Esophagus squamous epithelium (tissue), 5 donors: Measurements from ENCODE around the gene RHO. TPM values are rescaled to one million over a fixed set of nuclear protein-coding genes. Genes with fewer than 3 reads are reported as not detected.

Source experiments
- DNase-seq: peaks from one replicate; lab custom pipeline; 2025; lab: John Stamatoyannopoulos, UW
- H3K27ac ChIP-seq, 4 donors: fragments of 200-600 bp; sonication (generic); one replicate each; pipeline ENCODE4 v1.5.1; 2016 to 2019; ENCODE audit warnings: mild to moderate bottlenecking in 1 of 4
- H3K27me3 ChIP-seq, 4 donors: fragments of 200-600 bp; sonication (generic); 1 replicate in 3 of 4; 2 replicates in 1 of 4; pipeline versions ENCODE4 v1.5.1 to v1.6.0; 2017 to 2021; ENCODE audit warnings: antibody characterized with exemption in 1 of 4
- H3K36me3 ChIP-seq, 3 donors: fragments of 200-600 bp; sonication (generic); one replicate each; pipeline ENCODE4 v1.5.1; 2016 to 2019
- H3K4me1 ChIP-seq, 3 donors: fragments of 200-600 bp; sonication (generic); one replicate each; pipeline ENCODE4 v1.5.1; 2017 to 2019
- H3K4me3 ChIP-seq, 4 donors: fragments of 200-600 bp; sonication (generic); 1 replicate in 3 of 4; 2 replicates in 1 of 4; pipeline ENCODE4 v1.5.1; 2016 to 2019; ENCODE audit warnings: mild to moderate bottlenecking in 2 of 4, moderate library complexity in 1 of 4
- H3K9me3 ChIP-seq, 3 donors: fragments of 200-600 bp; sonication (generic); one replicate each; pipeline ENCODE4 v1.5.1; 2016 to 2019
- POLR2A ChIP-seq, 4 donors: fragments of 450-650 bp; IDR thresholded peaks; one replicate each; pipeline ENCODE4 v1.6.1; 2017; ENCODE audit warnings: antibody characterized with exemption in 4 of 4, mild to moderate bottlenecking in 4 of 4, moderate library complexity in 3 of 4
- WGBS, 2 donors: methylation state at CpG; one replicate each; pipeline ENCODE4 v1.1.5; 2018; 5-methylcytosine and 5-hydroxymethylcytosine counted together
- intact Hi-C: fragments of 100-400 bp; cut with DNase I; formaldehyde crosslinking; loops from one replicate; pipeline ENCODE4 v1.15.0; 2022
- total RNA-seq, 4 donors: library from RNA; depleted of rRNA; stranded (reverse); fragments of >200 nt; gene quantifications; one replicate each; pipeline ENCODE4 v1.1.0, GENCODE V29; 2016
- TF ChIP-seq, protein P1 (sequence below), 6 experiments: fragments of 450-650 bp in 4 of 6; fragments of 200-600 bp in 2 of 6; sonication (generic) in 2 of 6; IDR thresholded peaks; one replicate each; pipeline ENCODE4 v1.5.1; 2016 to 2019; ENCODE audit warnings: antibody characterized with exemption in 6 of 6, mild to moderate bottlenecking in 4 of 6, moderate library complexity in 4 of 6
- donor health status: DM: yes; HTN: yes; CAD: no.

RHO gene
- total RNA-seq, 4 donors from 2014 or later: not detected

DNA sequence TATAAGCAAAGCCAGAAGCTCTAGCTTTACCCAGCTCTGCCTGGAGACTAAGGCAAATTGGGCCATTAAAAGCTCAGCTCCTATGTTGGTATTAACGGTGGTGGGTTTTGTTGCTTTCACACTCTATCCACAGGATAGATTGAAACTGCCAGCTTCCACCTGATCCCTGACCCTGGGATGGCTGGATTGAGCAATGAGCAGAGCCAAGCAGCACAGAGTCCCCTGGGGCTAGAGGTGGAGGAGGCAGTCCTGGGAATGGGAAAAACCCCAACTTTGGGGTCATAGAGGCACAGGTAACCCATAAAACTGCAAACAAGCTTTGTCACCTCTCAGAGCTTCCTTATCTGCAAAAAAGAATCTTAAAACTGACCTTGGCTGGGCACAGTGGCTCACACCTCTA, 6.6 kb downstream of the RHO start:
- peaks cover 0 to 7% (median 0%) of the 10 kb centered on the region in 4 donors for H3K27me3 ChIP-seq
- no peak overlapping the region for H3K4me3 ChIP-seq
- H3K36me3 ChIP-seq: no peaks in the 10 kb centered on the region
- H3K27ac ChIP-seq: no peak overlapping the region
- intact Hi-C loops: no loop called here
- peaks cover 0 to under 1% (median 0%) of the 10 kb centered on the region in 3 donors for H3K4me1 ChIP-seq
- WGBS, 2 donors: 100% methylated on average over 1 of the region's 1 CpG; no CpG with 5 or more reads in 1 of the 2 donors
- H3K9me3 ChIP-seq: no peaks in the 10 kb centered on the region
- DNase-seq: no peak
- TF ChIP-seq POLR2A (IDR thresholded peaks at IDR 0.05): no peak
- TF ChIP-seq, protein P1, sequence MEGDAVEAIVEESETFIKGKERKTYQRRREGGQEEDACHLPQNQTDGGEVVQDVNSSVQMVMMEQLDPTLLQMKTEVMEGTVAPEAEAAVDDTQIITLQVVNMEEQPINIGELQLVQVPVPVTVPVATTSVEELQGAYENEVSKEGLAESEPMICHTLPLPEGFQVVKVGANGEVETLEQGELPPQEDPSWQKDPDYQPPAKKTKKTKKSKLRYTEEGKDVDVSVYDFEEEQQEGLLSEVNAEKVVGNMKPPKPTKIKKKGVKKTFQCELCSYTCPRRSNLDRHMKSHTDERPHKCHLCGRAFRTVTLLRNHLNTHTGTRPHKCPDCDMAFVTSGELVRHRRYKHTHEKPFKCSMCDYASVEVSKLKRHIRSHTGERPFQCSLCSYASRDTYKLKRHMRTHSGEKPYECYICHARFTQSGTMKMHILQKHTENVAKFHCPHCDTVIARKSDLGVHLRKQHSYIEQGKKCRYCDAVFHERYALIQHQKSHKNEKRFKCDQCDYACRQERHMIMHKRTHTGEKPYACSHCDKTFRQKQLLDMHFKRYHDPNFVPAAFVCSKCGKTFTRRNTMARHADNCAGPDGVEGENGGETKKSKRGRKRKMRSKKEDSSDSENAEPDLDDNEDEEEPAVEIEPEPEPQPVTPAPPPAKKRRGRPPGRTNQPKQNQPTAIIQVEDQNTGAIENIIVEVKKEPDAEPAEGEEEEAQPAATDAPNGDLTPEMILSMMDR (IDR thresholded peaks at IDR 0.05): no peak

DNA sequence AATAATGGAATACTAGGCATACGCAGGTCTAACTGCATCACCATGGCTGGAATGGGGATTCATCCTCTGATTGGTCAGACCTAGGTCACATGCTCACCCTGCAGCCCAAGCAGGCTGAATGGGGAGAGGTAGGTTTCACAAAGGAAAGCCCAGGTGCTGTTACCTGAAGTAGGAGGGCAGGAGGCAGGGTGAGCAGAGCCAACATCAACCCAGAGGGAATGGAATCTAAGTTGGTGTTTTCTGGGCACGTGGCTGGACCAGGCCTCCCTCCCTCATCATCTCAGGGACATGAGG, 7.9 kb downstream of the RHO start:
- H3K4me3 ChIP-seq: no peak overlapping the region
- intact Hi-C loops: no loop called here
- no peaks in the 10 kb centered on the region for H3K4me1 ChIP-seq
- TF ChIP-seq POLR2A (IDR thresholded peaks at IDR 0.05): no peak
- TF ChIP-seq, protein P1 (IDR thresholded peaks at IDR 0.05): no peak
- 80 to 86% methylated on average over 1 to 2 of the region's 2 CpGs for WGBS, 2 donors
- H3K27me3 ChIP-seq: peaks cover 0 to 7% (median 0%) of the 10 kb centered on the region in 4 donors
- DNase-seq: no peak
- H3K9me3 ChIP-seq: no peaks in the 10 kb centered on the region
- H3K36me3 ChIP-seq: no peaks in the 10 kb centered on the region
- H3K27ac ChIP-seq: no peak overlapping the region

DNA sequence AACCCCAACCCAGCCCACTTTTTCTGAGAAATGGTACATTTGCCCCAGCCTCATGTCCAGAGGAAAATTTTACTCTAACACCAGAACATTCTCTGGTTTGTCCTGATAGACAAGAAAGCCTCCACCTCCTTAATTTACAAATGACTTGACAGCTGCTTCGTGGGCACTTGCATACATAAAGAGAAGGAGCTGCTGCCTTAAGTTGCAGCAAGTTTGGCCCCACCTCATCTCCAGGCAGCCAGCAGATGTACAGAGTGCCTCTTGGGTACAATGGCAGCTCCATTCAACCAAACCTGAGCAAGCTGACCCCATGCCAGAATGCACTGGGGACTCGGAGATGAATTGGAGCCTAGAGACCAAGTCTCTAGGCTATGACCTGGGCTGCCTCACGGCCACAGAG, 8.4 kb downstream of the RHO start:
- DNase-seq: no peak
- peaks cover 0 to 7% (median 0%) of the 10 kb centered on the region in 4 donors for H3K27me3 ChIP-seq
- H3K36me3 ChIP-seq: no peaks in the 10 kb centered on the region
- no peak overlapping the region for H3K4me3 ChIP-seq
- TF ChIP-seq POLR2A (IDR thresholded peaks at IDR 0.05): no peak
- TF ChIP-seq, protein P1 (IDR thresholded peaks at IDR 0.05): no peak
- H3K9me3 ChIP-seq: no peaks in the 10 kb centered on the region
- 60 to 85% methylated on average over 2 of the region's 3 CpGs for WGBS, 2 donors
- intact Hi-C loops: no loop called here
- no peak overlapping the region for H3K27ac ChIP-seq
- no peaks in the 10 kb centered on the region for H3K4me1 ChIP-seq

GRCh38 chr3:129539206-129539605, 10.8 kb downstream of the RHO start:
- TF ChIP-seq, protein P1 (IDR thresholded peaks at IDR 0.05): no peak
- no peak for TF ChIP-seq POLR2A (IDR thresholded peaks at IDR 0.05)
- no peak for DNase-seq
- Histone ChIP-seq H3K4me1 (no peaks in the 10 kb centered on the region), H3K27ac (no peak overlapping the region), H3K27me3 (peaks cover 0 to 7% (median 0%) of the 10 kb centered on the region in 4 donors), H3K36me3 (no peaks in the 10 kb centered on the region), H3K4me3 (no peak overlapping the region), H3K9me3 (no peaks in the 10 kb centered on the region)
- intact Hi-C loops: no loop called here
- 86 to 94% methylated on average over 7 to 8 of the region's 8 CpGs for WGBS, 2 donors

GRCh38 chr3:129540776-129541516, 12.5 kb downstream of the RHO start:
- no peak for DNase-seq
- no peak overlapping the region for H3K27ac ChIP-seq
- H3K36me3 ChIP-seq: no peaks in the 10 kb centered on the region
- intact Hi-C loops: no loop called here
- H3K27me3 ChIP-seq: peaks cover 0 to 7% (median 0%) of the 10 kb centered on the region in 4 donors
- no peaks in the 10 kb centered on the region for H3K4me1 ChIP-seq
- TF ChIP-seq, protein P1 (IDR thresholded peaks at IDR 0.05): no peak
- no peak for TF ChIP-seq POLR2A (IDR thresholded peaks at IDR 0.05)
- no peaks in the 10 kb centered on the region for H3K9me3 ChIP-seq
- whole genome bisulfite sequencing, 2 donors: 84 to 89% methylated on average over 11 of the region's 11 CpGs
- no peak overlapping the region for H3K4me3 ChIP-seq
